GM12873 (cell line): ENCODE measurements around the gene TRAP1.

Source experiments
- CTCF ChIP-seq: IDR thresholded peaks from 2 replicates; pipeline ENCODE4 v1.5.1; 2012; ENCODE audit warnings: low read depth, mild to moderate bottlenecking, moderate library complexity, low read length, control low read depth; ENCODE audit not compliant: insufficient read depth; ENCODE audit errors: missing control alignments

Gene TRAP1

GRCh38 chr16:3691761-3692160 lies 25.6 kb downstream of the TRAP1 start:
- TF ChIP-seq CTCF: no peak

- peak; percentile 27 for TF ChIP-seq CTCF
Measured at GRCh38 chr16:3690980-3691720, 26.2 kb downstream of the TRAP1 start.

GRCh38 chr16:3690470-3690928 lies 26.8 kb downstream of the TRAP1 start:
- peak; percentile 96 for TF ChIP-seq CTCF

- TF ChIP-seq CTCF: no peak
Measured at GRCh38 chr16:3689731-3690130, 27.6 kb downstream of the TRAP1 start.

- no peak for TF ChIP-seq CTCF
Measured at GRCh38 chr16:3687792-3688191, 29.5 kb downstream of the TRAP1 start.

GRCh38 chr16:3687021-3687420 lies 30.3 kb downstream of the TRAP1 start:
- TF ChIP-seq CTCF: no peak

- no peak for TF ChIP-seq CTCF
Measured at GRCh38 chr16:3681206-3681605, 36.1 kb downstream of the TRAP1 start.

GRCh38 chr16:3677994-3678393 lies 39.3 kb downstream of the TRAP1 start:
- no peak for TF ChIP-seq CTCF
